NCI-H2196 (cell line): ENCODE results near the gene POLR2J.
"Not testable (repeated sequence)": the region's sequence is repeated elsewhere in the genome, so short reads cannot be mapped to it uniquely, and the experiment has no call there.

Source experiments
- DNase-seq: peaks from one replicate; lab custom pipeline; 2025; ENCODE audit not compliant: unreplicated experiment; lab: John Stamatoyannopoulos, UW

The POLR2J gene

DNA sequence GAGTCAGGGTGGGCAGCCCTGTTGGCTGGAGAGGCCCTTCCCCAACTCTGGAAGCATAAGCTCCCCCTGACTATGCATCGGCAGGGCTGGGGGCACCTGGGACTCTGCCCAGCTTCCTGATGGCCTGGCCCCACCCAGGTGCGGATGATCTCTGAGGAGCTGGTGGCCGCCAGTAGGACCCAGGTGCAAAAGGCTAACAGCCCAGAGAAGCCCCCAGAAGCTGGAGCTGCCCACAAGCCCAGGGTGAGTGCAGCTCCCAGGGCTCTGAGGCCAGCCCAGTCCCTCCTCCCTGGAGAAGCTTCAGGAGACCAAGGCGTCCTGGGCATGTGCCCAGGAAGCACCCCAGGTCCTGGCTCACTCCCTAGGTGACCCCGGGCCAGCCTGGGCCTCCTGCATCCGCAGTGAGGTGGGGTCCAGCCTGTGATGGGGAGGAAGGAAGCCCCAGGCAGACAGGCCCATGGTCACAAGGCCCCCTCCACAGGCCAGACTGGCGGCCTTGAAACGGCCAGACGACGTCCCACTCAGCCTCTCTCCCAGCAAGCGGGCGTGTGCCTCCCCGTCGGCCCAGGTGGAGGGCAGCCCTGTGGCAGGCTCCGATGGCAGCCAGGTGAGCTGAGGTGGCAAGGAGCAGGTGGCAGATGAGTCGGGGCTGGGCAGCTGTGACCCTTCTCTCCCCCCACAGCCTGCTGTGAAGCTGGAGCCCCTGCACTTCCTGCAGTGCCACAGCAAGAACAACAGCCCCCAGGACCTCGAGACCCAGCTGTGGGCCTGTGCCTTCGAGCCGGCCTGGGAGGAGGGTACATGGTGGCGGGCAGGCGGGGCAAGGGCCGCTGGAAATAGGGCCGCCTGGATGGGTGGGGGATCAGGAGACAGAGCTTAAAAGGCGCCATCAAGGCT, 10.9 kb downstream of the POLR2J start:
- DNase-seq = no peak

DNA sequence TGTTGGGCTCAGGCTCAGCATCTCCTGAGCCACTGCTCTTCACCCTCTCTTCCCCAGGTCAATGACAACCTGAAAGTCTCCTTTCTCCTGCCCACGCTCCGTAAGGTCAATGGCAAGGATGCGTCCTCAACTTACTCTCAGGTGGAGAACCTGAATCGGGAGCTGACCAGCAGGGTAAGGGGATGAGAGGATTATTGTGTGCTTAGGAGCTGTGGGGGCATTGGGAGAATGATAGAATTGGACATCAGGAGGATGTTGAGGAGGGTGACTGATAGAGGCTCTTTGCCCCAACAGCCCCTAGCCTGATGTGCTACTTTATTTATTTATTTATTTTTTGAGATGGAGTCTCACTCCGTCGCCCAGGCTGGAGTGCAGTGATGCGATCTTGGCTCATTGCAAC, 12.6 kb downstream of the POLR2J start:
- no peak for DNase-seq

DNA sequence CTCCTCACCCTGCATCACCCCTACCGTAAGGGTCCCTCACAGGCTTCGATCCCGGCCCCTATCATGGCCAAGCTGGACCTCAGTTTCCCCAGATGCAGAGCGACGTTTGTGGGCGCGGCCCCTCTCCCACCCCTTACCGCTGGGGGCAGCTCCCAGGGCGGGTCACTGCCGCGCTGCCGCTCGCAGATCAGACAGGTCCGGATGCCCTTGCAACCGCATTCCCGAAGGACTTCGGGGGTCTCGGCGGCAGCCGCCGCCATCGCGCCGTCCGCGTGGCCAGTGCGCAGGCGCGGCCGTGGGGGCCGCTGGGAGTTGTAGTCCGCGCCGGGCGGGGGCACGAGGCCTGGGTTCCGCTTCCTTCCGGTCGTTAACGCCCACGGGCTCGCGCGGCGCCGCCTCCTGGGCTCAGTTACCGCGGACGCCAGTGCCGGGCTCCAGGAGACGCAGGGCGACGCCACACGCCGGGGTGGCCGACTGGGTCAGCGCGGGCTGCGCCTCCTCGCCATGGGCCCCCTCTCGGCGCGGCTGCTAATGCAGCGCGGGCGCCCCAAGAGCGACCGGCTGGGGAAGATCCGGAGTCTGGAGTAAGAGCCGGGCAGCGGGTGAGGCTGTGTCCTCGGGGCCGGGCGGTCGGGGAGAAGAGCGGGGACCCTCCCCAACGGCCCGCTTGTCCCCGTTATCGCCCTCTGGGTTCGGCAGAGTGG, 14.0 kb downstream of the POLR2J start, which contains the start of the genes ALKBH4 and LRWD1:
ALKBH4 (minus strand) TSS at position 287 of the 704 bp plus-strand sequence; CDS start at position 260, 27 bp downstream.
LRWD1 (plus strand) TSS at position 408 of the 704 bp plus-strand sequence; CDS start at position 505, 97 bp downstream.
- peak; percentile 93 for DNase-seq

DNA sequence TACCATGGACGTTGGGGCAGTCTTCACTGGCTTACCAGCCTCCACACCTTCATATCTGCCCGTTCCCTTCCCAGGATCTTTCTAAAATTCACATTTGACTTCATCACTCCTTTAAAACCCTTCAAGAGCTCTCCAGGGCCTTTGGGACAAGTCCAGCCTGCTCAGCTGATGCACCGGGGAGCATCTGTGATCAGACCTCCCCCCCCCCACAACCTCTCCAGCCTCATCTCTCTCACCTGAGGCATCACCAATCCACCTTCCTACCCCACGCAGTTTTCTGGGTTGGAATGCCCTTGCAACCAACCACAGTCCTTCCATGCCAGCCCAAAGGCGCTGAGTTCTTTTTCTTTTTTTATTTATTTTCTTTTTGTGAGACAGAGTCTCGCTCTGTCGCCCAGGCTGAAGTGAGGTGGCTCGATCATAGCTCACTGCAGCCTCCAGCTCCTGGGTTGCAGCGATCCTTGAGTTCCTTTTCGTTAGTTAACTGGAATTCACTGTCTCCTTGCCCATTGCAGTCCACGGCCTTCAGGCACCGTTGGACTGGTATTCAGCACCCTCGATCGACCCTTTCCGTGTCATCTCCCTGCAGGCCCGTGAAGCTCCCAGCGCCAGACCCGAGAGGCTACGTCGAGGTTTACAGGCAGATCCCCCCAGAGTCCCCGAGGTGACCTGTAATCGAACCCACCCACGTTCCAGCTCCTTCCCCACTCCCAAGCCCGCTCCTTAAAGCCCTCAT, 14.7 kb downstream of the POLR2J start:
- DNase-seq = no peak

DNA sequence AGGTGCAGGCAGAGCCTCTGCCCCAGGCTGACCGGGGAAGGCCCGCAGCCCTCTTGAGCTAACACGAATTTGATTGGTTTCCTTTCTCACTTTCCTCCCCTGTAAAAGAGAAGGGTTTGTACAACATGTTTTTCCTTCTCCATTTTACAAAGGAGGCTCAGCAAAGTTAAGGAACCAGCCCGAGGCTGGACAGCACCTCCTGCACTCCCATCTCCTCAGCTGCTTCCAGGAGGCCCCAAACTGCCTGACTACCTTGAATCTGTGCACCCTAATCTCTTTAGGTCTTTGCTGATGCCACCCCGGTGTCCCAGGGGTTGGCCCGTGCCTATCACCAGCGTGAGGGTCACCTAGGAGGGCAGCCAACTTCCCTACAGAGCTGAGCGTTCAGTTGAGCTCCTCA, 18.3 kb downstream of the POLR2J start:
- DNase-seq = no peak

DNA sequence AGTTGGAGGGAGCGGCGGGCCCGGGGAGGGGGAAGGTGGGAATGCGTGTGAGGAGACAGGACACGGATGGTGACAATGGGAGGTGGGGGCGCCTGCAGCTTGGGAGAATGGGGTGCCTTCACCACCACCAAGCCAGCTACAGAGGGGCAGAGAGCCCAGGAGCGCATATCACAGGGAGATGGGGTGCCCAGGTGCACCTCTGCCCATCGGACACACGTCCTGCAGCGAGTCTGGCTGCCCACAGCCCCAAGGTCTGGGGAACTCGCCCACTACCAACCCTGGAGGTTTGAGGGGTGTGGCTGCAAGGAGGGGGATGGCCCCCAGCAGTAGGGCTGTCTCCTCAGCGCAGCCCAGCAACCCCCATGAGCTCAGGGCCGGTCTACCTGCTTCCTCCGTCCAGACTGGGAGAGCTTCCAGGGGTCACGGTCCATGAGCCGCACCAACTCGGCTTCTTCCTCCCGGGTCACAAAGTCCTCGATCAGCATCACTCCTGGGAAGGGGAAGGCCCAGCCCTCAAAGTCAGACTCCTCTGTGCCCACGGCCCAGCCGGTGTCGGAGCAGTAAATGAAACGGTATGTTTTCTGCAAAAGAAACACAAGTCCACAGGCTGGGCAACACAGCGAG, 19.4 kb downstream of the POLR2J start:
- DNase-seq = no peak

DNA sequence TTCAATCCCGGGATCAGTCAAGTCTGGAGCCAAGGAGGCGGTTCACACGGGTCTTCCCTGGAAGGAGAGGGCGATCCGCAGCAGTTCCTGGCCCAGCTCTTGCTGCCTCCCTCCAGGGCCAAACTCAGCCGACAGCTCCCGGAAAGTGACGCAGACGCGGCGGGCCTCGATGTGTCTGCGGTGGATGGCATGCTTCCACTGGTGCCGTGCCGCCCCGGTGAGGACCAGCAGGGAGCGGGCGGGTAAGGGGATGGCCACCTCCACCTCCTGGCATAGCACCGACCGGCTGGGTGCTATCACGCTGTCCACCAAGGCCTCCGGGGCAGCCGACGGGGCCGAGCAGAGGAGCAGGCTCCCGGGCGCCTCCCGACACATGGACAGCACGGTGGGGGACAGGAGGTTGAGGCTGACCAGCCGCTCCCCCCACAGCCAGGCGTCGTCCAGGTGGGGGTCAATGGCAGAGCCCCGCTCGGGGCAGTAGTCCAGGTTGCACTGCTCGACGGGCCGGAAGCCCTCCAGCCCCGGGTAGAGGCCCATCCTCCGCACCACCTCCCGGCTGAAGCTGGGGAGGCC, 21.3 kb downstream of the POLR2J start:
- DNase-seq = no peak

DNA sequence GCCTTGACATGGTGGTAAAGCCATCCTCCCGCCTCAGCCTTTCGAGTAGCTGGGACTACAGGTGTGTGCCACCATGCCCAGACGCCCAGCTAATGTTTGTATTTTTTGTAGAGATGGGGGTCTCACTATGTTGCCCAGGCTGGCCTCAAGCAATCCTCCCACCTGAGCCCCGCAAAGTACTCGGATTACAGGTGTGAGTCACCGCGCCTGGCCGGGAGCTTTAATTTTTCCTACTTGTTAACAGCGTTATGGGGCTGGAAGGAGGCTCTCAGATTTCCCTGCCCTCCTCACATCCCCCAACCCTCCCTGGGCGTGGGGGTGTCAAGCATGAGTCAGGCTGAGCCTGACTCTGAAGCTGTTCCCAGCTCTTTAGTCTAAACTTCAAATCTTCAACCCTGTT, 22.4 kb downstream of the POLR2J start:
- peak; percentile 21 for DNase-seq

DNA sequence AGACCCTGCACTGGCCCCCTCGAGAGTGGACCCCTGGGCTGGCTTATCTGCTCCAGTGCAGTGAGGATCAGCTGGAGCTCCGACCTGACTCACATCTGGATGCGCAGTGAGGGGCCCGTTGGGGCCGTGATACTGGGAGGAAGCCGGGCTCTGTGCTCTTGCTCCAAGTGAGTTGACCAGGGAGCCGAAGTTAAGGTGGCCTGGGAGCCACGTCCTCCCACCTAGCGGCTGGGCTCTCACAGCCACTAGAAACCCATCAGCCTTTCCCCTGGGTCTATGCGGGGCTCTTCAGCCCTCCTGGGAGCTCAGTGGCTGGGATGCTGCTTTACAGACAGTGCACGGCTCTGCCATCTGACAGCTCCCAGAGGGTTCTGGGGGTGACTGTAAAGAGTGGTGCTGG, 23.1 kb downstream of the POLR2J start:
- no peak for DNase-seq

DNA sequence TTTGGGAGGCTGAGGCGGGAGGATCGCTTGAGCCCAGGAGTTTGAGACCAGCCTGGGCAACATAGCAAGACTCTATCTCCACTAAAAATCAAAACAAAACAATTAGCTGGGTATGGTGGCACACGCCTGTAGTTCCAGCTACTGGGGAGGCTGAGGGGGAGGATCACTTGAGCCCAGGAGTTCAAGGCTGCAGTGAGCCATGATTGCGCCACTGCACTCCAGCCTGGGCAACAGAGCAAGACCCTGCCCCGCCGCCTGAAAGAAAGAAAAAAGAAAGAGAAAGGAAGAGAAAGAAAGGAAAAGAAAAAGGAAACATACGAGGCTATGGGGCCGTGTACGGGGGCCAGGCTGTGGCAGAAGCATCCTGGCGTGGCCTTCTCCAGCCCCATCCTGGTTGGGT, 23.8 kb downstream of the POLR2J start:
- not testable (repeated sequence) for DNase-seq

DNA sequence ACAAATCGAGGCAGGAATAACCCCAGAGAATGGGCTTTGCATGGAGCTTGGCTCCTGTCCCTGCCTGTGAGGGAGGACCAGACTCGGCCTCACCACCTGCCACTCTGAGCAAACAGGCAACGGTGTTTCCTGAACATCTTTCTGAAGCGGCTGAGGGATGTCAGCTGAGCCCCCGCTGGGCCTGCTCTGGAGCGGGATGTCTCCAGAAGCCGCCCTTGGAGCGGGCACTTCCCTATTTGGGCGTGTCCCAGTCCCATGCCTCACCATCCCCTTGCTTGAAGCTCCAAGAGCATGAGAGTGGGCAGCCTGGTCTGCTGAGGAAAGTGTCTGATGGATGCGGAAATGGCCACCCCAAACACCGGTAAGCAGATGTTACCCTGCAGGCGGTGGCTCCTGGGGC, 24.3 kb downstream of the POLR2J start:
- DNase-seq = peak; percentile 48

DNA sequence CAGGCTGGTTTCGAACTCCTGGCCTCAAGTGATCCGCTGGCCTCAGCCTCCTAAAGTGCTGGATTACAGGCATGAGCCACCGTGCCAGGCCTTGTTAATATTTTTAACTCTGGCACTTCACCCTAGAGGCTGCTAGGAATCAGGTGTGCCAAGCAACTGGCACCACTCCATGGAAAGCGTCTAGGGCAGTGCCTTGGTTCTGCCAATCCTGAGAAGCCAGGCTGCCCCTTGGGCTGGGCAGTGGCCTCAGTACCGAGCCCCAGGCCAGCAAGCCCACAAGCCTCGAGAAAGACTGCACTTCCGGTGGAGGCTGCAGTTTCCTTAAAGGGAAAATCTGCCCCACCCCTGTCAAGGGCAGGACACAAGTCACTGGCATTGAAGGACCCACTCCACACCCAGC, 25.4 kb downstream of the POLR2J start:
- no peak for DNase-seq

DNA sequence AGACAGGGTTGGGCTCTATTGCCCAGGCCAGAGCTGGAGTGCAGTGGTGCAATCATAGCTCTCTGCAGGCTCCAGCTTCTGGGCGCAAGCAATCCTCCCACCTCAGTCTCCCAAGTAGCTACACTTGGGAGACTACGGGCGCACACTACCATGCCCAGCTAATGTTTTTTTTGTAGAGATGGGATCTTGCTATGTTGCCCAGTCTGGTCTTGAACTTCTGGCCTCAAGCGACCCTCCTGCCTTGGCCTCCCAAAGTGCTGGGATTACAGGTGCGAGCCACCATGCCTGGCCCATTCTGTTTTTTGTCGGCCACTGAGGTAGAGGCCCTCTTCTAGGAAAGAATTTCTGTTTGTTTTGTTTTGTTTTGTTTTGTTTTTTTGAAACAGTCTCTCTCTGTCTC, 26.3 kb downstream of the POLR2J start:
- no peak for DNase-seq

DNA sequence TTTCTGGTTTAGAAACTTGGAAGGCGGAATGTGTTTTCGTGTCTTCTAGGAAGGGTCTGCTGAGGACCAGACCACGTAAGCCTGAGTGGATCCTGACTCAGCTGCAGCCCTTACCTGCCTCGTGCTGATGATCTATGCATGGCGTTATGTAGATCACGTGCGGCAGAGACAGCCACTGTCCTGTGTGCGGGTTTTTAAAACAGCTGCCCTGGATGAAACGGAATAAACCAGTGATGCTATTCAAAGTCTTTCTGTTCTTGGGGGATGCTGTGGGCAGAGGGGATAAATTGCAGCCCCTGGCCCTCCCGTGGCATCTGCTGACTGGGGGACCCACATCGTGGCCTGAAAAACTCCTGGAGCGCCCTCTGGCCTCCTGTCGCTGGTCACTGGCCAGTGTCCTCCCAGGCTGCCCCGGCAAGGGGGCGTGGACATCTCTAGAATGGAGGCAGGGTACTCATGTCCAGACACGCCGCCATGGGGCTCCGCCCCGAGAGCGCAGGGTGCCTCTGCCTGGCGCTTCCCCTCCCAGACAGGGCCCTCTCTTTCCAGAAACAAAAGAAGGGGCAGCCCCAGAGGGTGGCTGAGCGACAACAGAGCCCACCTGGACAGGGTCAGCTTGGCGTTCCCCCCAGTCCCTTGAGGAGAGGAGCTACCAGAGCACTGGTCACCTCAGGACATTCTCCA, 27.2 kb downstream of the POLR2J start:
- no peak for DNase-seq

DNA sequence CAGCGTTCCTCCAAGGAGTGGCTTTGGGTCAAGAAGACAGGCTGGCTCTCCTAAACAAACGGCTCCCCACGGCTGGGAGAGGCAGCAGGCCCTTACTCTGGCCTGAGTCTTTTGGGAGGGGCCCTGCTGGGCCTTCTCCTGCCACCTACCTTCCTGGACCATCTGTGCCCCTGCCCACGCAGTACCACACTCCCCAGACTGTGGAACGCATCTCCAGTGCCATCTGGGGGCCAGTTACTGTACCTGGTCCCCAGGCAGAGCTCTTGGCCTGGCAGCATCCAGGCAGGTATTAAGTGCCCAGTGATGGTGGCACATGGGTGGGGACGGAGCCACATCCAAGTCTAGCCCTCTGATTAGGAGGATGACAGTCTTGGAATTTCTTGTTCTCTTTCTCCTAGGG, 28.5 kb downstream of the POLR2J start:
- peak; percentile 15 for DNase-seq

DNA sequence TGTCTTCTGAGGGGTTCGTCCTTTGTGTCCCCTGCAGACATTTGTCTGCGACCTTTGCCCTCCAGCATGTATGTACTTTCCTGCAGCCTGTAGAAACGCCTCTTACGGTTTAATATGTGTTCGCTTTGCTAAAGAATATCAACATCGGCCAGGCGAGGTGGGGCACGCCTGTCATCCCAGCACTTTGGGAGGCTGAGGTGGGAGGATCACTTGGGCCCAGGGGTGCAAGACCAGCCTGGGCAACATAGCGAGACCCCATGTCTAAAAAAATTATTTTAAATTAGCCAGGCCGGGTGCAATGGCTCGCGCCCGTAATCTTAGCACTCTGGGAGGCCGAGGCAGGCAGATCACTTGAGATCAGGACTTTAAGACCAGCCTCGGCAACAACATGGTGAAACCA, 29.6 kb downstream of the POLR2J start:
- no peak for DNase-seq

DNA sequence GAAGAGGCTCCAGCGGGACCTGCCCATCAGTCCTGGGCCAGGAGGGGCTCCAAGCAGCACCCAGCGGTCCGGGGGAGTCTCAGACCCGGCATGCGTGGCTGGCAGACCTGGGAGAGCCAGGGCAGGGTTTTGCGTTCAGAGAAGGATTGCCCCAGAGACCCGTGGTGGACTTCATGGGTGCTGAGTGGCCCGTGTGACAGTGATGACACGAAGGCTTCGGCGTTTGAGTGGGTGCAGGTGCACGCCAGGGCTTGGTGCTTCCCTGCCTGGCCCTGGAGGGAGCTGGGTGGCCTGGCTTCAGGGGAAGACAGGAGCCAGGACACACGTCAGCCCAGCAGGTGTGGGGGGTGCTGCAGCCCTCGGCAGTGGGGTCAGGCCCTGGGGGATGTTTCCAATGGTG, 31.4 kb downstream of the POLR2J start:
- no peak for DNase-seq

DNA sequence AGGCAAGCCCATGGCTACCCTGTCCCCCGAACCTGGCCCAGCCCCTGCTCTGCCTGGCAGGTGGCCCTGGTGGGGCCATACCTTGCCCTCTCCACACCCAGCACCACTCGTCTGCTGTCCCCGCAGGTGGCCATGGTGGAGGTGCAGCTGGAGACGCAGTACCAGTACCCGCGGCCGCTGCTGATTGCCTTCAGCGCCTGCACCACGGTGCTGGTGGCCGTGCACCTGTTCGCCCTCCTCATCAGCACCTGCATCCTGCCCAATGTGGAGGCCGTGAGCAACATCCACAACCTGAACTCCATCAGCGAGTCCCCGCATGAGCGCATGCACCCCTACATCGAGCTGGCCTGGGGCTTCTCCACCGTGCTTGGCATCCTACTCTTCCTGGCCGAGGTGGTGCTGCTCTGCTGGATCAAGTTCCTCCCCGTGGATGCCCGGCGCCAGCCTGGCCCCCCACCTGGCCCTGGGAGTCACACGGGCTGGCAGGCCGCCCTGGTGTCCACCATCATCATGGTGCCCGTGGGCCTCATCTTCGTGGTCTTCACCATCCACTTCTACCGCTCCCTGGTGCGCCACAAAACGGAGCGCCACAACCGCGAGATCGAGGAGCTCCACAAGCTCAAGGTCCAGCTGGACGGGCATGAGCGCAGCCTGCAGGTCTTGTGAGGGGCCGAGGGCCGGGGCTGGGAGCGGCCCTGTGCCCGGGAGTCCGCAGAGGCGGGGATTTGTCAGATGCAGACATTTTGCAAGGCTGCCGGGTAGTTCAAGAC, 32.1 kb downstream of the POLR2J start:
- DNase-seq = no peak

DNA sequence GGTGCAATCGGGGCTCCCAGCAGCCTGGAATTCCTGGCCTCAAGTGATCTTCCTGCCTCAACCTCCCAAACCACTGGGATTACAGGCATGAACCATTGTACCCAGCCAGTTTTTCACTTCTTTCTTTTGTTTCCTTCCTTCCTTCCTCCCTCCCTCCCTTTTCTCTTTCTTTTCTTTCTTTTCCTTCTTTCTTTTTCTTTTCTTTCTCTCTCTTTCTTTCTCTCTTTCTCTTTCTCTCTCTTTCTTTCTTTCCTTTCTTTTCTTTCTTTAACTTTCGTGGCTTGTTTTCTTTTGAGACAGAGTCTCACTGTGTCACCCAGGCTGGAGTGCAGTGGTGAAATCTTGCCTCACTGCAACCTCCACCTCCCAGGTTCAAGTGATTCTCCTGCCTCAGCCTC, 33.0 kb downstream of the POLR2J start:
- no peak for DNase-seq
